GM19463 (cell line): ENCODE results near the gene PGAP3.

Experiments used
- ATAC-seq: cut with Tn5 transposase; IDR thresholded peaks from one replicate; pipeline ENCODE4 v1.9.1; 2021; ENCODE audit warnings: mild to moderate bottlenecking, moderate library complexity; ENCODE audit not compliant: unreplicated experiment

The PGAP3 gene

GRCh38 chr17:39625198-39625785 lies 62.6 kb downstream of the PGAP3 start:
- no peak for ATAC-seq

- no peak for ATAC-seq
Observed at GRCh38 chr17:39624313-39624712, 63.5 kb downstream of the PGAP3 start.

GRCh38 chr17:39623356-39623950 lies 64.4 kb downstream of the PGAP3 start:
- no peak for ATAC-seq

- ATAC-seq: no peak
Observed at GRCh38 chr17:39622380-39623006, 65.4 kb downstream of the PGAP3 start.

- peak; percentile 44 for ATAC-seq
Observed at GRCh38 chr17:39621523-39622379, 66.1 kb downstream of the PGAP3 start.
